ENCODE measurements around the gene SCGB1D4. TPM values are rescaled to one million over a fixed set of nuclear protein-coding genes. Genes with fewer than 3 reads are reported as not detected.

The SCGB1D4 gene
- total RNA-seq, 2 donors from 2014 or later: not detected

- no peaks in the 10 kb centered on the region for H3K4me1 ChIP-seq
- no peak overlapping the region for H3K27ac ChIP-seq
- ATAC-seq (no peak), DNase-seq (no peak)
- intact Hi-C loops (cut with DNase I): no loop called here
- no peak overlapping the region for H3K4me3 ChIP-seq
- WGBS, 2 donors: 86 to 100% methylated on average over 1 of the region's 1 CpG
- no peaks in the 10 kb centered on the region for H3K9me3 ChIP-seq
- no peaks in the 10 kb centered on the region for H3K36me3 ChIP-seq (replicated peaks in 1 of 2; ENCODE audit: insufficient read depth in 1 of 2, low read depth in 2 of 2)
- no peaks in the 10 kb centered on the region for H3K27me3 ChIP-seq
- TF ChIP-seq POLR2A (IDR thresholded peaks at IDR 0.05): no peak
- TF ChIP-seq, protein P1, sequence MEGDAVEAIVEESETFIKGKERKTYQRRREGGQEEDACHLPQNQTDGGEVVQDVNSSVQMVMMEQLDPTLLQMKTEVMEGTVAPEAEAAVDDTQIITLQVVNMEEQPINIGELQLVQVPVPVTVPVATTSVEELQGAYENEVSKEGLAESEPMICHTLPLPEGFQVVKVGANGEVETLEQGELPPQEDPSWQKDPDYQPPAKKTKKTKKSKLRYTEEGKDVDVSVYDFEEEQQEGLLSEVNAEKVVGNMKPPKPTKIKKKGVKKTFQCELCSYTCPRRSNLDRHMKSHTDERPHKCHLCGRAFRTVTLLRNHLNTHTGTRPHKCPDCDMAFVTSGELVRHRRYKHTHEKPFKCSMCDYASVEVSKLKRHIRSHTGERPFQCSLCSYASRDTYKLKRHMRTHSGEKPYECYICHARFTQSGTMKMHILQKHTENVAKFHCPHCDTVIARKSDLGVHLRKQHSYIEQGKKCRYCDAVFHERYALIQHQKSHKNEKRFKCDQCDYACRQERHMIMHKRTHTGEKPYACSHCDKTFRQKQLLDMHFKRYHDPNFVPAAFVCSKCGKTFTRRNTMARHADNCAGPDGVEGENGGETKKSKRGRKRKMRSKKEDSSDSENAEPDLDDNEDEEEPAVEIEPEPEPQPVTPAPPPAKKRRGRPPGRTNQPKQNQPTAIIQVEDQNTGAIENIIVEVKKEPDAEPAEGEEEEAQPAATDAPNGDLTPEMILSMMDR (IDR thresholded peaks at IDR 0.05): no peak
Measured at GRCh38 chr11:62267050-62267449, 31.8 kb downstream of the SCGB1D4 start.

GRCh38 chr11:62266558-62266957 lies 32.3 kb downstream of the SCGB1D4 start:
- intact Hi-C loops (cut with DNase I): no loop called here
- DNase-seq: no peak
- Histone ChIP-seq H3K9me3 (no peaks in the 10 kb centered on the region), H3K36me3 (replicated peaks in 1 of 2; ENCODE audit: insufficient read depth in 1 of 2, low read depth in 2 of 2) (no peaks in the 10 kb centered on the region), H3K27me3 (no peaks in the 10 kb centered on the region), H3K4me3 (no peak overlapping the region), H3K4me1 (no peaks in the 10 kb centered on the region), H3K27ac (no peak overlapping the region)
- ATAC-seq: no peak
- no peak for TF ChIP-seq POLR2A (IDR thresholded peaks at IDR 0.05)
- TF ChIP-seq, protein P1 (IDR thresholded peaks at IDR 0.05): no peak
- 52 to 65% methylated on average over 4 of the region's 4 CpGs for WGBS, 2 donors

GRCh38 chr11:62264004-62264403 lies 34.9 kb downstream of the SCGB1D4 start:
- Histone ChIP-seq H3K4me1 (no peaks in the 10 kb centered on the region), H3K36me3 (replicated peaks in 1 of 2; ENCODE audit: insufficient read depth in 1 of 2, low read depth in 2 of 2) (no peaks in the 10 kb centered on the region), H3K9me3 (no peaks in the 10 kb centered on the region), H3K27ac (no peak overlapping the region), H3K27me3 (no peaks in the 10 kb centered on the region), H3K4me3 (no peak overlapping the region)
- WGBS, 2 donors: 71 to 79% methylated on average over 1 of the region's 1 CpG
- intact Hi-C loops (cut with DNase I): no loop called here
- ATAC-seq (no peak), DNase-seq (no peak)
- TF ChIP-seq, protein P1 (IDR thresholded peaks at IDR 0.05): no peak
- no peak for TF ChIP-seq POLR2A (IDR thresholded peaks at IDR 0.05)

- Histone ChIP-seq H3K4me3 (no peak overlapping the region), H3K9me3 (no peaks in the 10 kb centered on the region), H3K36me3 (replicated peaks in 1 of 2; ENCODE audit: insufficient read depth in 1 of 2, low read depth in 2 of 2) (no peaks in the 10 kb centered on the region), H3K27me3 (no peaks in the 10 kb centered on the region), H3K27ac (no peak overlapping the region), H3K4me1 (no peaks in the 10 kb centered on the region)
- ATAC-seq (no peak), DNase-seq (no peak)
- TF ChIP-seq, protein P1 (IDR thresholded peaks at IDR 0.05): no peak
- no peak for TF ChIP-seq POLR2A (IDR thresholded peaks at IDR 0.05)
- intact Hi-C loops (cut with DNase I): no loop called here
- WGBS, 2 donors: 51 to 61% methylated on average over 6 of the region's 6 CpGs
Measured at GRCh38 chr11:62260261-62260953, 38.5 kb downstream of the SCGB1D4 start.

GRCh38 chr11:62256281-62256680 lies 42.6 kb downstream of the SCGB1D4 start:
- ATAC-seq (no peak), DNase-seq (no peak)
- Histone ChIP-seq H3K4me3 (no peak overlapping the region), H3K27me3 (no peaks in the 10 kb centered on the region), H3K4me1 (no peaks in the 10 kb centered on the region), H3K9me3 (peaks cover 0 to 21% (median 0%) of the 10 kb centered on the region in 3 donors), H3K36me3 (replicated peaks in 1 of 2; ENCODE audit: insufficient read depth in 1 of 2, low read depth in 2 of 2) (no peaks in the 10 kb centered on the region), H3K27ac (no peak overlapping the region)
- intact Hi-C loops (cut with DNase I): no loop called here
- 81 to 83% methylated on average over 2 of the region's 2 CpGs for WGBS, 2 donors
- TF ChIP-seq, protein P1 (IDR thresholded peaks at IDR 0.05): no peak
- TF ChIP-seq POLR2A (IDR thresholded peaks at IDR 0.05): no peak

Measured in body of pancreas (tissue), 4 donors.